ENCODE data around the gene ATP13A5.

Gene ATP13A5, protein sequence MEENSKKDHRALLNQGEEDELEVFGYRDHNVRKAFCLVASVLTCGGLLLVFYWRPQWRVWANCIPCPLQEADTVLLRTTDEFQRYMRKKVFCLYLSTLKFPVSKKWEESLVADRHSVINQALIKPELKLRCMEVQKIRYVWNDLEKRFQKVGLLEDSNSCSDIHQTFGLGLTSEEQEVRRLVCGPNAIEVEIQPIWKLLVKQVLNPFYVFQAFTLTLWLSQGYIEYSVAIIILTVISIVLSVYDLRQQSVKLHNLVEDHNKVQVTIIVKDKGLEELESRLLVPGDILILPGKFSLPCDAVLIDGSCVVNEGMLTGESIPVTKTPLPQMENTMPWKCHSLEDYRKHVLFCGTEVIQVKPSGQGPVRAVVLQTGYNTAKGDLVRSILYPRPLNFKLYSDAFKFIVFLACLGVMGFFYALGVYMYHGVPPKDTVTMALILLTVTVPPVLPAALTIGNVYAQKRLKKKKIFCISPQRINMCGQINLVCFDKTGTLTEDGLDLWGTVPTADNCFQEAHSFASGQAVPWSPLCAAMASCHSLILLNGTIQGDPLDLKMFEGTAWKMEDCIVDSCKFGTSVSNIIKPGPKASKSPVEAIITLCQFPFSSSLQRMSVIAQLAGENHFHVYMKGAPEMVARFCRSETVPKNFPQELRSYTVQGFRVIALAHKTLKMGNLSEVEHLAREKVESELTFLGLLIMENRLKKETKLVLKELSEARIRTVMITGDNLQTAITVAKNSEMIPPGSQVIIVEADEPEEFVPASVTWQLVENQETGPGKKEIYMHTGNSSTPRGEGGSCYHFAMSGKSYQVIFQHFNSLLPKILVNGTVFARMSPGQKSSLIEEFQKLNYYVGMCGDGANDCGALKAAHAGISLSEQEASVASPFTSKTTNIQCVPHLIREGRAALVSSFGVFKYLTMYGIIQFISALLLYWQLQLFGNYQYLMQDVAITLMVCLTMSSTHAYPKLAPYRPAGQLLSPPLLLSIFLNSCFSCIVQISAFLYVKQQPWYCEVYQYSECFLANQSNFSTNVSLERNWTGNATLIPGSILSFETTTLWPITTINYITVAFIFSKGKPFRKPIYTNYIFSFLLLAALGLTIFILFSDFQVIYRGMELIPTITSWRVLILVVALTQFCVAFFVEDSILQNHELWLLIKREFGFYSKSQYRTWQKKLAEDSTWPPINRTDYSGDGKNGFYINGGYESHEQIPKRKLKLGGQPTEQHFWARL

DNA sequence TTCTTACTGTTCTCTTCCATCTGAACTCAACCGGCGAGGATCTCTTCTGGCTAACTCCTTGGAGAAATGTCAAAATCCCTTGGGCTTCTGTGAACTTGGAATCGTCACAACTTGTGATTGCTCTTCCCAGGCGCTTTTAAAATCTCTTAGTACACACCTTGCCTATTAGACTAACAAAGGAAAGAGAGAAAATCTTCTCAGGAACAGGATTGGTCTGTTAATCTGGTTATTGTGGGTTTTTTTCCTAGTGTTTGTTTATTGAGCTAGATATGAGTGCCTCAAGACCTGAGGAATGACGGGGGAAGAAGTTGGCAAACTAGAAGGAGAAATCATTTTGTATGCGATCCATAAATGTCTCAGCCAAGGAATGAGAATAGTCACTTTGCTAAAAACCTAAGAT lies at the start of gene ATP13A5:
TSS of gene ATP13A5 (minus strand) at position 48 of the 400 bp plus-strand sequence. CDS start at position 20, 28 bp downstream.
- no peak for DNase-seq

DNA sequence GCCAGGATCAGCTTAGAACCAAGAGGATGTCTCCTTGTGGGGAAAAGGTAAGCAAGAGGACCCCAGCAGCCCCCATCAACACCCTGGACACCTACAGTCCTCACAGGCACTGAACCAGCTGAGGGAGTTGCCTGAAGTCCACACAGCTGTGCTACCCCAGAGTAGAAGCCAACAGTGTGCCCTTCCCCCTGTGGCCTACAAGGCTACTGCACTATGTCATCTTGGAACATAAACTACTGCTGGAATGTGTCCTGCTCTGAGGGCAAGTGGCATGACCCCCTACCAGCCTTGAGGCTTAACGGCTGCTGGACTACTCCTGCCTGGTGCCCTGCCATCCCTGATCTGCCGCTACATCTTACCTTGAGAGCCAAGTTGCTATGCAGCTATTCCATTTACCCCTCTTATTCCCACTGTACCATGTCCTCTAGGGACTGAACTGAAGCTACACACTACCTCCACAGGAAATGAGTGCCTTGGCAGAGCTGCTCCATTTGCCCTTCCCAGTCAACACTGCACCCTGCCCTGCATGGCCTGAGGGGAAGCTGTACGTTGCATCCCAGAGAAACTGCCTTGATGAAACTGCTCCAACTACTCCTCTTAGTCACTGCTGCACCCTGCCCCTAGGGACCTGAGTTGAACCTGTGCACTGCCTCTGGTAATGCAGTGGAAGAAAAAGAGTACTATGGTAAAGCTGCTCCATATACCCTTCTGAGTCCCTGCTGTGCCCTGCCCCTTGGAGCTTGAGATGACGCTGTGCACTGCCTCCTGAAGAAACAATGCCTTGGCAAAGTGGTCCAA lies 40.2 kb upstream of the ATP13A5 start:
- no peak for DNase-seq

DNA sequence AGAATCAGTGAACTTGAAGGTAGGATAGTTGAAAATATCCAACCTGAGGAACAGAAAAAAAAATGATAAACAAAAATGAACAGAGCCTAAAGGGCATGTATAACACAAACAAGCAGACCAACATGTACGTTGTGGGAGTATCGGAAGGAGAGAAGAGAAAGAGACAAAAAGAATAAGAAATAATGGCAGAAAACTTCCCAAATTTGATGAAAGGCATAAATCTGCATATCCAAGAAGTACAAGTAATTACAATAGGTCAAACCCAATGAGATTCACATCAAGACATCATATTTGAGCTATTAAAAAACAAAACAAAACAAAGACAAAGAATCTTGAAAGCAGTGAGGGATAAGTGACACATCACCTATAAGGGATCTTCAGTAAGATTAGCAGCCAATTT lies 38.1 kb upstream of the ATP13A5 start:
- no peak for DNase-seq

DNA sequence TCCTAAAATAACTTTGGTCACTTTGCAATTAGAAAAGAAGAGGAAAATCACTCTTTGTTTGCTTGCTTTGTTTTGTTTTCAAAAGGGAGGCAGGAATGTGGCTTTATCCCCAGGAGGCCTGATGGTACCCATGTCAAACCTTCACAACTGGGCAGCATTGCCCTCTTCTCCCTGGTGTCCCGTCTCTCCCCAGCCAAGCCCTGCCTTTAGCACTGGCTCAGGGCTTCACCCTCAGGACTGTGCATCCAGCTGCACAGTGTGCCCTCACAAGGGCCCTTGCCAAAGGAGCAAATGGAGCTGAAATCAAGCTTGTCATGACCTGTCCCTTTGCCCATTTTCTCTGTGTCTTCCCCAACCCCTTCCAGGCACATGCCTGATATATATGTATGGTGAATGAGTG lies 29.1 kb upstream of the ATP13A5 start:
- DNase-seq = no peak

DNA sequence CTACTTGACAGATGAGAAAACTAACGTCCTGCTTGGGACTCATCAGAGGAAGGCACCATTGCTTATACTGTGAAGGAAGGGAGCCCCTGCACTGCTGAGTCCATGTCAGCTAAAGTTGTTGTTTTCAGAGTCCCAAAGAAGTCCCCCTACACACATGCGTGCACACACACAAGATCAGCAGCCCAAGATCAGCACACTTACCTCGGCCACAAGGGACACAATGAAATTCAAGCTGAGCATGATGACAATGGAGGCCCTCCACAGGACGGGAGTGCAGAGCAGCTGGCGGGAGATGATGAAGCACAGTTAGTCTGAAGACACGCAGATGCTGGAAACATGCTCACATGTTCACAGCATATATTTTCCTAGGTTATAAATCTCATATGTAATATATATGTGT lies 28.6 kb upstream of the ATP13A5 start:
- no peak for DNase-seq

DNA sequence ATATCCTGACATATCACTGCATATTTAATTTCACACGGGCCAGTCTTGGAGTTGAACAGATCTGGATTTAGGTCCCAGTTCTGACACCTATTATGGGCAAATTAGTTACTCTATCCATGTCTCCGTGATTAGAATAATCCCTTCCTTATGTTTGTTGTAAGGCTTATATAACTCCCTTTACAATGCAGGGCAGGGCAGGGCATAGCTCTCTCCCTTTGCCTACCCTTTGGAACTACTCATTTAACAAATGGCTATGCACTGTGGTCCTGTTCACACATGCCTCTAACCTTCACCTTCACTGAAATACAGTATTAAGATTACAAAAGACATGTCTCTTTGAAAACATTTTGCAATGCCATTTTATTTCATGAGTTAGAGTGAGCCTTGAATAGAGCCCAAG lies 24.8 kb upstream of the ATP13A5 start:
- no peak for DNase-seq

DNA sequence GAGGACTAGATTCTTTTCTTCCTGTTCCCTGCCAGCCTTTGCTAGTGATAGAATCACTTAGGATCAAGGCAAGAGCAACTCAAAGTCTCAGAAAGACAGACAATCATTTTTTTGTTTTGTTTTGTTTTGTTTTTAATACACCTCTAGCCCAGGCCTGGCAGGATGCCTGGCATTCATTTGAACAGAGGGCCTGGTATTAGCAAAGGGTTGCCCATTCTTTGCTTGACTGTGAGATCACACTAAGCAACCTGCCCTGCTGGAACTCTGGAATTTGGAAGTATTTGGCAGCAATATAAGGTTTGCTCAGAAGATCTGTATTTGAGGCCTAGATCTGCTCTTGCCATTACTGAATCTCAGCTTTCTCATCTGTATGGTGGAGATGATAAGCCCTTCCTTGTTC lies 21.8 kb upstream of the ATP13A5 start:
- no peak for DNase-seq

DNA sequence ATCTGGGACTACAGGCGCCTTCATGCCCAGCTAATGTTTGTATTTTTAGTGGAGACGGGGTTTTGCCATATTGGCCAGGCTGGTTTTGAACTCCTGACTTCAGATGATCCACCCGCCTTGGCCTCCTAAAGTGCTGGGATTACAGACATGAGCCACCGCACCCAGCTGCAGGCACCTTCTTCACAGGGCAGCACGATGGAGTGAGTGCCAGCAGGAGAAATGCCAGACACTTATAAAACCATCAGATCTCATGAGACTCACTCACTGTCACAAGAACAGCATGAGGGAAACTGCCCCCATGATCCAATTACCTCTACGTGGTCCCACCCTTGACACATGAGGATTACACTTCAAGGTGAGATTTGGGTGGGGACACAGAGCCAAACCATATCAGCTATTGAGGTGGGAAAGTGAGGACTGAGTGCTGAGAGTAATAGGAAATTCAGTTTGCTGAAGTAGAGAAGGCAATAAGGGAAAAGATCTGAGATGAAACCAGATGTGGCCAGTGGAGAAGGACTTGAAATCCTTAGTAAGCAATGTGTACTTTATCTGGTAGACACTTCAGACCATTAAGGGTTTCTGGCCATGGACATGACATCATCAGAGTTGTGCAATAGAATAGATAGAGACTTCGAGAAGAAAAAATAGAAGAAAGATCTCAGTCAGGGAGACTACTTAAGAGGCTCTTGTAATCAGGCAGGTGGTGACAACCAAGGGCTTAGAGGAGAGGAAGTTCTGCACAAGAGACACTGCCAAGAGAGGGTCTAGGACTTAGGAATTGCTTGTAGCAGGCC lies 18.1 kb upstream of the ATP13A5 start:
- no peak for DNase-seq

DNA sequence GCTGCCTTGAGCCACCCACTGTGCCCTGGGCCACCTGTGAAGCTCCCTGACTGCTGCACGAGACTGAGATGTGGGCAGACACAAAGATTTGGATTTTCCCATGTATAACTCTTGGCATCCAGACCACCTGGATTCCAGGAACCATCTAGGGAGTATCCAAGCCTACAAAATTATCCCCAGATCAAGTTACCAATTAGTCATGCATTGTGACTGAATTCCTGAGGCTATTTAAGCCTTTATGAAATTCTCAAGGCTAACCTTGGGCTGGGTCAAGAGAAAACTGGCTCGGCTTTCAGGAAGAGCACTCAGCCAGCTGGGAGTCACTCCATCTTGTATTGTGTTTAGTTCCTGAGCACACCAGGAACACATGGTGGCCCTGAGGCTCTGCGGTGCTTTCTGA lies 13.3 kb upstream of the ATP13A5 start:
- DNase-seq = no peak

DNA sequence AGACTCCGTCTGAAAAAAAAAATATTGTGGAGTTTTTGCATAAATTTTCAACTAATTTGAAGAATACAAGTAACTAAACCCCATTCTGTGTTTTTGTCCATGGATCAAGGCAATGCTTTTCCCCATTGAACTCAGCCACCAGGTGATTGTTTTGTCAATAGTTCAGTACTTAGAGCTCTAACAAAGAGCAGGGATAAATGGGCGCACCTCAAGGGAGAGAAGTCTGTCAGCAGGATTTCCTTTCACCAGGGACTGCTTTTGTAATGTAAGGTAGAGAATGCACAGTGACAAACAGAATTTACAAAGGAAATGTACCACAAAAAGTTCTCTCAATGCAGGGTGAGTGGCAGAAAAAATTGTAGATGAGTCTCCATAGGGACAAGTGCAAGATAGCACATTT lies 10.8 kb upstream of the ATP13A5 start:
- no peak for DNase-seq

DNA sequence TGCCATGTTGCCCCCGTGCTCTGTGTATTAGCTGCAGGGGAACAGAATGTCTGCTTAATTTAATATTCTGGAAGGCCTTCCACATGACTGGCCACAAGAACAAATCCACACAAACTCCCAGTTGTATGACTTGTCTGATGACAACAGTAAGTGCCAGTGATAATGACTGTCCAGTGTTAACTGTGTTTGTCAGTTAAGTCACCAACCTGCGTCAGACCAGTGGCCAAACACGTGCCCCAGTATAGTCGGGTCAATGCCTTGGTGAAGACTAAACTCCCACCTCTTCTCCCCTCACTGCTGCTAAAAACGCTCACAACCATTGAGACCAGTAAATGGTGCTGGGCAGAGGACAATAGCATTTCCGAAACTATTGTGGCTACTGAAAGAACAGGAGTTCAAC lies 9.8 kb upstream of the ATP13A5 start:
- no peak for DNase-seq

DNA sequence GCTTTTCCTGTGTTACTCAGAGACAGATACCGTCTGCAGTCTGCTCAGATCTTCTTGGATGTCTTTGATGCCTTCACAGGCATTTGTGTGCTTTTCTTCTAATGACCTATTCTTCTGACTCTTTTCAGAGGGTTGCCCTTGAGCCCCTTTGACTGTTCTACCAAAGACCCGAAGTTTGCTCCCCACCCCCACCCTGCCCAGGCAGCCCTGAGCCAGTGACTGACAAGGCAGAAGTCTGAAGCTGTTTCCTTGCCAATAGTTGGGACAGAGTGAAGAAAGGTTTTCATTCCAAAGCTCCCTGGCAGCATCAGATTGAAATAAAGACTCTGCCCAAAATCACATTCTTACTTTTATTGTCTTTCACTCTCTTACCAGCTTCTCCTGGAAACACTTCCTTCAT lies 9.0 kb upstream of the ATP13A5 start:
- DNase-seq = no peak

DNA sequence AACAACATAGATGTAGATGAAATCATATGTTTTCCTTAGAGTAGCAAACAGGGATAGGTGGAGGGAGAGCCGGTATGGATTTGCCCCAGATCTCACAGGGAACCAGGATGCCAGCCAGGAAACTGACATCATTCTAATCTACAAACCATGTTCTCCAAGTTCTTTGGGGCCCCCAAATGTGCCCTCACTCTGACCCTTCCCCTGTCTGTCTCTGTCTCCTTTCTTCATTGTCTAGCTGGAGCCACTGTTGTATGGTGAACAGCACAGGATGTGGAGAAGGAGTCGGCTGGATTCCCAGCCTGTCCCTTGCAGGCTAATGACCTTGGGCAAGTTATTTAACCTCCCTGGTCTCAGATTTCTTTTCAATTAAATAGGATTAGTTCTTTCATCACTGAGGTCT lies 962 bp downstream of the ATP13A5 start:
- no peak for DNase-seq

DNA sequence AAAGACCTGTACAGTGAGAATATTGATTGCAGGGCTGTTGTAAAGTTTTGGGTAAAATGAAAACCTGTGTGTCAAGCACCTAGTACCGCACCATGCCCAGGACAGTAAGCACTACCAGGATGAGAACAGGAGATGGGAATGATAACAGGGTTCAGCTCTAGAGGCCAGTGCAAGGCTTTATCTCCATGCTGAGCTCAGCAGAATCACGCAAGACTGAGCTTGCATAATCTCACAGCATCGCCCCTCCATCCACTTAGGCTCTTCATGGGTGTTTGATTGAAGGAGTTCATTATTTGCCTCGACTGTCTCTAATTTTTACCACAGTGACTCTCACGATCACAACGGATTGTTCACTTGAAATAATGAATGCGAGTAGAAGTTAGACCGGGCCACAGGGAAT lies 2.9 kb downstream of the ATP13A5 start:
- DNase-seq = no peak

DNA sequence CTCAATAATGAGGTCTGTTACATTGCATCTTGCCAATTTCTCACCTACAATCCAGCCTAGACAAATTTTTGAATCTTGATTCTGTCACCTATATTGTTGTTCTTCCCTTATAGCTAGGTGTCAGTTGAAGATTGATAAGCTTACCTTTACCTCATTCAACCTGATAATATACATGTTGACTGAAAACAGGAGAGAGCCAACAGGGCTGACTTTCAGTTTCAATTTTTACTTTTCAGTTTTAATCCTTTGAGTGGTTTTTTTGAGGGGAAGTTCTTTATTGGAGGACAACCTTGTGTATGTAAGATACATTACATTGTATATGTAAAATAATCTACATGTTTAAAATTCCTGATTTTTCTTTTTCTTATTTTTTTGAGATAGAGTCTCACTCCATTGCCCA lies 5.8 kb downstream of the ATP13A5 start:
- DNase-seq = no peak

DNA sequence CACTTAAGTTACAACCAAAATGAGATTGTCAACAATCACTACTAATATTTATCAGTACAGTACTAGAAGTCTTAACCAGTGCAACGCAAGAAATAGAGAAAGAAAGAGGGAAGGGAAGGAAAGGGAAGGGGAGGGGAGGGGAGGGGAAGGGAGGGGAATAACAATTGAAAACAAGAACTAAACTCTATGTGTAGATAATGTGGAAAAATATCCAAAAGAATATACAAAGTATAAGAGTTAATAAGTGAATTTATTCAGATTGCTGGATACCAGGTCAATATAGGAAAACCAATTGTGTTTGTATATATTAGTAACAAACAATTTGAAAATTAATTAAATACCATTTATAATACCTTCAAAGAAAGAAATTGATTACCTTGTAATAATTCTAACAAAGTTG lies 10.7 kb downstream of the ATP13A5 start:
- DNase-seq = no peak

DNA sequence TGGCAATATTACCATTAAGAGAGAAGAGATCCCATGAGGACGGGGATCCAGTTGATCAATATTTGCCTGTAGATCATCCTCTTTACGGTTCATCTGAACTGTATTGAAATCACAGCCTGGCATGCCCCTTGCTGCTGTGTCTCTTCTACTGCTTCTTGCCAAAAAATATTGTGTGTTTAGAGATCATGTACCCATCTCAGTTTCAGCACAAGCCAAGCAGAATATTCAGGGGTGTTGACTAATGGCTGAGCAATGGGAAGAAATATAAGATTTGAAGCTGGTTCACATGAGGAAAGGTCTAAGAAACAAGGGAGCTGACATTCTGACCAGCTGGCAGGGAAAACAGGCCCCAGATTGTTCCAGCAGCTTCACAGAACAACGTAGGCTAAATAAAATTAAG lies 21.3 kb downstream of the ATP13A5 start:
- DNase-seq = no peak

DNA sequence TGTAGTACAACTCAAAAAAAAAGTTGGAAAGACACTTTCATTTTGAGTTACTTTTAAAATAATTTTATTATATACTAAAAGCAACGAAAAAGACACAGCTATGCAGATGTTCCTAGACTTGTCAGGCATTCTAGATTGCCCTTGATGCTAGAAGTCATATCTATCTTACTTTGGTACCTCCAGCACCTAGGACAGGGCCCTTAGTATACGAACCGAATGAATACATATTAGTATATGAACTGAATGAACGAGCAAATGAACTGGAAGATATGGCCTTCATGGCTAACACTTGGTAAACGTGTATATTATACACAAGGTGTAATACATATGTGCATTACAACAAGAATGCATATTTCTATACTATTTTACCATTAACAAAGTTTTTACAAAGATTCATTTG lies 24.1 kb downstream of the ATP13A5 start:
- no peak for DNase-seq

DNA sequence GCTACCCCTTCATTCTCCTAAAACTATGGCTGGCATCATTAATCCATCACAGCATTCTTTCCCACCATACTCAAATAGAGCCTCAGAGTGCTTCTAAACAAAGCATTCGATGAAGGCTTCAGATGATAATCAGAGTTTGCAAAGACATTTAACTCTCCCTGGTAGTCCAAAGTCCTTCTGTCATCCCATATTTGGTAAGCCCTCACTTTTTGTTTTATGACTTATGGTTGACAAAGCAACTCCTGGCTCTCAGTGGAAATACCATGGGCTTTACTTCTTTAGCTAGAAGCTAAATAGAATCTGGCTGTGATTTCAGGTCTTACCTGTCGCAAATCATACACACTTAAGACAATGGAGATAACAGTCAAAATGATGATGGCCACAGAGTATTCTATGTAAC lies 27.8 kb downstream of the ATP13A5 start:
- DNase-seq = no peak

DNA sequence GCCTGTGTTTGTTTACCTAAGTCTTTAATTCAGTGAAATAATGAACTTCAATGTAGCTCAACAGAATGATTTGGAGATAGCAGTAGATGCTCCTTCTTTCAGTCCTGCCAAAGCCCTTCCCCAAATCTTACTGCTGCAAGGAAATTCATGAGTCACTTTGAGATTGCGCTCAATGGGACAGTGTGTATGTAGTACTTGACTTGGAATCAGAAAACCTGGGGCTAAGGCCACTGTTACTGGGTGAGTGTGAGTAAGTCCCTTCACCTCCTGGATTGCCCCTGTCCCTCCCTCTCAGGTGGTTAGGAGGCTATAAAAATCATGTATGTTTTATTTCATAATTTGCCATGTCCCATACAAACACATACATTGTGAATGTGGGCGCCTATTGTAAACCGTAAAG lies 29.9 kb downstream of the ATP13A5 start:
- no peak for DNase-seq

Measured in stimulated activated CD8-positive, alpha-beta memory T cell treated with anti-CD3 and anti-CD28 coated beads, Interleukin-4, amount 100 ng/mL, for 48 hours (primary cell).